Mesangial cell (primary cell): ENCODE measurements around the gene TSC22D1. TPM values are rescaled to one million over a fixed set of nuclear protein-coding genes. Genes with fewer than 3 reads are reported as not detected.

Experiments used
- total RNA-seq: library from RNA; depleted of rRNA; stranded (reverse); fragments of >200 nt; gene quantifications from 2 replicates; pipeline ENCODE4 v1.2.3, GENCODE V29; 2015

The TSC22D1 gene
- 34.7 and 233 TPM in 2 replicates for total RNA-seq

GRCh38 chr13:44575741-44576350, at the start of gene TSC22D1:
TSC22D1 (minus strand) TSS chr13:44576330; CDS start chr13:44576074, 256 bp downstream.

Other genes with a start within 250 kb of the TSC22D1 start
- 3.6 and 7.9 TPM in 2 replicates for gene SERP2, start 202.5 kb downstream of the TSC22D1 start, total RNA-seq